K562 (cell line): Measurements from ENCODE around the gene IFNGR2. TPM values are rescaled to one million over a fixed set of nuclear protein-coding genes. Genes with fewer than 3 reads are reported as not detected.

Source experiments
- CBX8 ChIP-seq: fragments of 200-600 bp; sonication (generic); IDR thresholded peaks from 2 replicates; pipeline ENCODE4 v1.6.1; 2012; ENCODE audit warnings: borderline replicate concordance, mixed run types, low read depth, mild to moderate bottlenecking, moderate library complexity, mixed read lengths, low read length, control low read depth, inconsistent platforms; ENCODE audit not compliant: poor library complexity, severe bottlenecking; ENCODE audit errors: extremely low read depth
- ETV6 ChIP-seq, 3 experiments: fragments of 150-350 bp in 1 of 3; sonication (generic) in 1 of 3; formaldehyde crosslinking in 1 of 3; IDR thresholded peaks; 2 replicates each; pipeline versions ENCODE4 v1.6.1 to v1.8.0; 2014 to 2022; ENCODE audit warnings: borderline replicate concordance in 2 of 3, low read depth in 2 of 3, antibody characterized with exemption in 1 of 3, low read length in 1 of 3, mild to moderate bottlenecking in 1 of 3, missing genetic modification reagents in 1 of 3
- FOSL1 ChIP-seq: fragments of 200-800 bp; sonication (Bioruptor generic); conservative IDR thresholded peaks from 2 replicates; pipeline ENCODE4 v1.6.1; 2016; ENCODE audit warnings: missing genetic modification characterization, missing compliant biosample characterization
- KLF16 ChIP-seq: IDR thresholded peaks from 2 replicates; pipeline ENCODE4 v1.6.1; 2016; ENCODE audit warnings: antibody characterized with exemption
- NEUROD1 ChIP-seq: fragments of 150-350 bp; IDR thresholded peaks from 2 replicates; pipeline ENCODE4 v1.6.1; 2014; ENCODE audit warnings: borderline replicate concordance, low read length, low read depth; ENCODE audit not compliant: partially characterized antibody
- NONO ChIP-seq, 2 experiments: fragments of 200-400 bp in 1 of 2; fragments of 450-650 bp in 1 of 2; formaldehyde crosslinking in 1 of 2; IDR thresholded peaks; 2 replicates each; pipeline ENCODE4 v1.6.1; 2017; ENCODE audit warnings: low read depth in 2 of 2, mild to moderate bottlenecking in 2 of 2, moderate library complexity in 2 of 2, low read length in 1 of 2
- NR2C2 ChIP-seq, 2 experiments: fragments of 200-800 bp in 1 of 2; sonication (Bioruptor generic) in 1 of 2; sonication (generic) in 1 of 2; formaldehyde crosslinking in 1 of 2; IDR thresholded peaks; 2 replicates each; pipeline versions ENCODE4 v1.6.1 to v1.8.0; 2016 to 2022; ENCODE audit warnings: mild to moderate bottlenecking in 1 of 2, missing compliant biosample characterization in 1 of 2, missing genetic modification characterization in 1 of 2, missing genetic modification reagents in 1 of 2
- NRF1 ChIP-seq, 2 experiments: fragments of 450-650 bp; IDR thresholded peaks in 1 of 2; conservative IDR thresholded peaks in 1 of 2; 2 replicates each; pipeline ENCODE4 v1.6.1; 2014; ENCODE audit warnings: mild to moderate bottlenecking in 2 of 2
- POLR2G ChIP-seq: fragments of 200-400 bp; formaldehyde crosslinking; IDR thresholded peaks from 2 replicates; pipeline ENCODE4 v1.6.1; 2017; ENCODE audit warnings: low read depth, mild to moderate bottlenecking, antibody characterized with exemption, low read length, moderate library complexity
- SOX6 ChIP-seq: fragments of 450-650 bp; IDR thresholded peaks from 2 replicates; pipeline ENCODE4 v1.6.1; 2014; ENCODE audit warnings: mild to moderate bottlenecking
- SREBF1 ChIP-seq: fragments of 150-350 bp; IDR thresholded peaks from 2 replicates; pipeline ENCODE4 v1.6.1; 2014; ENCODE audit warnings: antibody characterized with exemption, low read depth, low read length, borderline replicate concordance
- ZFX ChIP-seq: sonication (generic); formaldehyde crosslinking; IDR thresholded peaks from 2 replicates; pipeline ENCODE4 v1.8.0; 2022; ENCODE audit warnings: mild to moderate bottlenecking, missing genetic modification reagents, moderate library complexity
- ZNF717 ChIP-seq: fragments of 250-450 bp; sonication (Bioruptor Pico); IDR thresholded peaks from 2 replicates; pipeline ENCODE4 v1.5.0; 2021
- polyA plus RNA-seq, 8 experiments: library from polyadenylated mRNA; depleted of rRNA in 4 of 8; stranded (reverse) in 5 of 8; unstranded in 3 of 8; fragments of >200 nt; fragmentation: Nextera tagmentation in 2 of 8; fragmentation: Illumina TruSeq in 1 of 8; extraction: Ambion mirVana in 2 of 8; extraction: Trizol in 1 of 8; gene quantifications; 2 replicates each; pipeline versions ENCODE4 v1.2.1 to v1.2.3, GENCODE V29; 2011 to 2014; ENCODE audit warnings: inconsistent platforms in 1 of 8, missing spikeins in 1 of 8
- total RNA-seq, 7 experiments: library from RNA; depleted of rRNA in 6 of 7; stranded (reverse); fragments of >200 nt in 6 of 7; fragmentation: Illumina TruSeq in 2 of 7; extraction: Trizol in 2 of 7; gene quantifications; 2 replicates each; pipeline versions ENCODE4 v1.2.1 to v1.2.3, GENCODE V29; 2011 to 2021; ENCODE audit warnings: low replicate concordance in 1 of 7
- TF ChIP-seq, protein P1 (sequence below): IDR thresholded peaks from 2 replicates; pipeline ENCODE4 v1.6.1; 2014; ENCODE audit warnings: antibody characterized with exemption
- TF ChIP-seq, protein P2 (sequence below), 2 experiments: fragments of 250-450 bp in 1 of 2; fragments of 450-650 bp in 1 of 2; sonication (Bioruptor Pico) in 1 of 2; IDR thresholded peaks; 2 replicates each; pipeline versions ENCODE4 v1.6.1 to v1.8.0; 2016 to 2021; ENCODE audit warnings: mild to moderate bottlenecking in 2 of 2, moderate library complexity in 2 of 2, missing compliant biosample characterization in 1 of 2, missing genetic modification characterization in 1 of 2
- TF ChIP-seq, protein P3 (sequence below): fragments of 150-350 bp; IDR thresholded peaks from 2 replicates; pipeline ENCODE4 v1.6.1; 2014; ENCODE audit warnings: low read depth, mild to moderate bottlenecking, low read length, borderline replicate concordance

IFNGR2 gene
- total and polyA plus RNA-seq, 9 of the 15 experiments (the other 6 are each of a cell fraction or from before 2014, with no cell fraction given), result 6.7 to 58.0 (median 28.5) TPM

DNA sequence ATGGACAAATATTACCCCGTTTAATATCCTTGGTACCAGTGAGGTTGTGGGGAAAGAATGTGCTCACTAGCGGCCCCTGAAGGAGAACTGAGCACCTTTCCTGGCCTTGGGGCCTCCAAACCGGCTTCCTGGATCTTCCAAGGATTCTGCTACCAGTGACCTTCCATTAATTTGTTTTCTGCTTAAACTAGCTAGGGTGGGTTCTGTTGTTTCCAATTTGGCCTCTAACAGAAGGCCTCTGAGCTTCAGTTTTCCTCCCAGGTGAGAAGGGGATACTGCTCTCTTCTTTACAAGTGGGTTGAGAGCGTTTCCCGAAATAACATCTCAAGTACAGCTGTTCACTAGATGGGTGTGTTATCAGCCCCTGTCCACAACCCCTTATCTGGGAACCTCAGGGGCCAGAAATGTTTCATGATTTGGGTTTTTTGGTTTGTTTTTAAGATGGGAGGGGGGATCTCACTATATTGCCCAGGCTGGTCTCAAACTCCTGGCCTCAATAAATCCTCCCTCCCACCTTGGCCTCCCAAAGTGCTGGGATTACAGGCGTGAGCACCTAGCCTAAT, 16.9 kb upstream of the IFNGR2 start (continued):
- peak; percentile 61 for TF ChIP-seq NEUROD1
- peak in 1 of 2 experiments; percentile 43; a peak in 1 of 4 replicates for TF ChIP-seq NONO (IDR thresholded peaks at IDR 0.05; ENCODE audit: low read depth in 2 of 2, low read length in 1 of 2)
- TF ChIP-seq, protein P1, sequence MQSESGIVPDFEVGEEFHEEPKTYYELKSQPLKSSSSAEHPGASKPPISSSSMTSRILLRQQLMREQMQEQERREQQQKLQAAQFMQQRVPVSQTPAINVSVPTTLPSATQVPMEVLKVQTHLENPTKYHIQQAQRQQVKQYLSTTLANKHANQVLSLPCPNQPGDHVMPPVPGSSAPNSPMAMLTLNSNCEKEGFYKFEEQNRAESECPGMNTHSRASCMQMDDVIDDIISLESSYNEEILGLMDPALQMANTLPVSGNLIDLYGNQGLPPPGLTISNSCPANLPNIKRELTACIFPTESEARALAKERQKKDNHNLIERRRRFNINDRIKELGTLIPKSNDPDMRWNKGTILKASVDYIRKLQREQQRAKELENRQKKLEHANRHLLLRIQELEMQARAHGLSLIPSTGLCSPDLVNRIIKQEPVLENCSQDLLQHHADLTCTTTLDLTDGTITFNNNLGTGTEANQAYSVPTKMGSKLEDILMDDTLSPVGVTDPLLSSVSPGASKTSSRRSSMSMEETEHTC, result no peak
- no peak for TF ChIP-seq POLR2G
- TF ChIP-seq FOSL1 (tag), result peak; percentile 76
- TF ChIP-seq, protein P2, sequence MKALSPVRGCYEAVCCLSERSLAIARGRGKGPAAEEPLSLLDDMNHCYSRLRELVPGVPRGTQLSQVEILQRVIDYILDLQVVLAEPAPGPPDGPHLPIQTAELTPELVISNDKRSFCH (CRISPR knock-in tag; IDR thresholded peaks at IDR 0.05), result no peak
- TF ChIP-seq, protein P2 (tag; IDR thresholded peaks at IDR 0.05), result peak; percentile 44; the same call in 1 of the 2 replicates
- TF ChIP-seq ZNF717 (CRISPR knock-in tag), result no peak
- TF ChIP-seq, protein P3, sequence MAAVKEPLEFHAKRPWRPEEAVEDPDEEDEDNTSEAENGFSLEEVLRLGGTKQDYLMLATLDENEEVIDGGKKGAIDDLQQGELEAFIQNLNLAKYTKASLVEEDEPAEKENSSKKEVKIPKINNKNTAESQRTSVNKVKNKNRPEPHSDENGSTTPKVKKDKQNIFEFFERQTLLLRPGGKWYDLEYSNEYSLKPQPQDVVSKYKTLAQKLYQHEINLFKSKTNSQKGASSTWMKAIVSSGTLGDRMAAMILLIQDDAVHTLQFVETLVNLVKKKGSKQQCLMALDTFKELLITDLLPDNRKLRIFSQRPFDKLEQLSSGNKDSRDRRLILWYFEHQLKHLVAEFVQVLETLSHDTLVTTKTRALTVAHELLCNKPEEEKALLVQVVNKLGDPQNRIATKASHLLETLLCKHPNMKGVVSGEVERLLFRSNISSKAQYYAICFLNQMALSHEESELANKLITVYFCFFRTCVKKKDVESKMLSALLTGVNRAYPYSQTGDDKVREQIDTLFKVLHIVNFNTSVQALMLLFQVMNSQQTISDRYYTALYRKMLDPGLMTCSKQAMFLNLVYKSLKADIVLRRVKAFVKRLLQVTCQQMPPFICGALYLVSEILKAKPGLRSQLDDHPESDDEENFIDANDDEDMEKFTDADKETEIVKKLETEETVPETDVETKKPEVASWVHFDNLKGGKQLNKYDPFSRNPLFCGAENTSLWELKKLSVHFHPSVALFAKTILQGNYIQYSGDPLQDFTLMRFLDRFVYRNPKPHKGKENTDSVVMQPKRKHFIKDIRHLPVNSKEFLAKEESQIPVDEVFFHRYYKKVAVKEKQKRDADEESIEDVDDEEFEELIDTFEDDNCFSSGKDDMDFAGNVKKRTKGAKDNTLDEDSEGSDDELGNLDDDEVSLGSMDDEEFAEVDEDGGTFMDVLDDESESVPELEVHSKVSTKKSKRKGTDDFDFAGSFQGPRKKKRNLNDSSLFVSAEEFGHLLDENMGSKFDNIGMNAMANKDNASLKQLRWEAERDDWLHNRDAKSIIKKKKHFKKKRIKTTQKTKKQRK, result no peak
- TF ChIP-seq KLF16, result peak; percentile 96
- TF ChIP-seq ETV6 (IDR thresholded peaks at IDR 0.05; ENCODE audit: borderline replicate concordance in 1 of 2, low read depth in 2 of 2, low read length in 1 of 2), result 0 out of 4 replicates have a peak, but pooled peaks of 1 of the 2 experiments have one; percentile 48
- no peak for TF ChIP-seq ETV6 (CRISPR knock-in tag; IDR thresholded peaks at IDR 0.05; ENCODE audit: borderline replicate concordance)
- no peak for TF ChIP-seq SREBF1
- TF ChIP-seq NR2C2 (CRISPR knock-in tag; IDR thresholded peaks at IDR 0.05), result 0 out of 2 replicates have a peak, but pooled peaks have one; percentile 17
- TF ChIP-seq NR2C2 (tag; IDR thresholded peaks at IDR 0.05), result no peak
- TF ChIP-seq CBX8, result no peak
- 0 out of 4 replicates have a peak, but pooled peaks of 1 of the 2 experiments have one; percentile 9 for TF ChIP-seq NRF1 (conservative IDR thresholded peaks at IDR 0.05 in 1 of 2, IDR thresholded peaks at IDR 0.05 in 1 of 2)
- peak; percentile 37; the same call in 1 of the 2 replicates for TF ChIP-seq ZFX (CRISPR knock-in tag)
- peak; percentile 92 for TF ChIP-seq SOX6
